GM12891 (cell line): ENCODE measurements around the gene COPB1.

ENCODE experiments used
- PAX5 ChIP-seq: IDR thresholded peaks from 2 replicates; pipeline ENCODE4 v1.6.1; 2011; ENCODE audit warnings: low read length, moderate library complexity, mild to moderate bottlenecking; ENCODE audit not compliant: insufficient read depth, severe bottlenecking
- POLR2A ChIP-seq: IDR thresholded peaks from 2 replicates; pipeline ENCODE4 v1.6.1; 2011; ENCODE audit warnings: low read depth, low read length, control low read depth
- POLR2AphosphoS5 ChIP-seq: IDR thresholded peaks from 2 replicates; pipeline ENCODE4 v1.6.1; 2011; ENCODE audit warnings: low read depth, low read length, control low read depth
- SPI1 ChIP-seq: IDR thresholded peaks from 2 replicates; pipeline ENCODE4 v1.6.1; 2011; ENCODE audit warnings: low read depth, low read length, control low read depth
- TAF1 ChIP-seq: IDR thresholded peaks from 2 replicates; pipeline ENCODE4 v1.6.1; 2011; ENCODE audit warnings: low read depth, low read length, control low read depth

- TF ChIP-seq POLR2A (no peak), POLR2AphosphoS5 (no peak), TAF1 (no peak), SPI1 (no peak), PAX5 (no peak)
Observed at GRCh38 chr11:14418801-14419417, 80.7 kb downstream of the COPB1 start.
